Peyer's patch (tissue), 4 donors: ENCODE results near the gene ALDH1L1. TPM values are rescaled to one million over a fixed set of nuclear protein-coding genes. Genes with fewer than 3 reads are reported as not detected.

ENCODE experiments used
- DNase-seq, 3 donors: peaks; one replicate each; pipeline ENCODE4 v3.0.0-alpha.2; 2017 to 2019
- H3K27ac ChIP-seq, 4 donors: fragments of 200-600 bp; sonication (generic); one replicate each; pipeline ENCODE4 v1.5.1; 2016 to 2019
- H3K27me3 ChIP-seq, 2 donors: fragments of 200-600 bp; sonication (generic); one replicate each; pipeline ENCODE4 v1.5.1; 2019
- H3K36me3 ChIP-seq, 3 donors: fragments of 200-600 bp; sonication (generic); one replicate each; pipeline ENCODE4 v1.5.1; 2016 to 2019
- H3K4me1 ChIP-seq, 4 donors: fragments of 200-600 bp; sonication (generic); one replicate each; pipeline ENCODE4 v1.5.1; 2016 to 2019
- H3K4me3 ChIP-seq, 4 donors: fragments of 200-600 bp; sonication (generic); 1 replicate in 3 of 4; 2 replicates in 1 of 4; pipeline ENCODE4 v1.5.1; 2016 to 2019; ENCODE audit warnings: mild to moderate bottlenecking in 1 of 4
- H3K9me3 ChIP-seq, 4 donors: fragments of 200-600 bp; sonication (generic); one replicate each; pipeline ENCODE4 v1.5.1; 2016 to 2019; ENCODE audit warnings: mild to moderate bottlenecking in 1 of 4
- CTCF ChIP-seq, 6 experiments: fragments of 450-650 bp in 4 of 6; fragments of 200-600 bp in 2 of 6; sonication (generic) in 1 of 6; IDR thresholded peaks; one replicate each; pipeline ENCODE4 v1.5.1; 2017 to 2019; ENCODE audit warnings: antibody characterized with exemption in 6 of 6, mild to moderate bottlenecking in 3 of 6, moderate library complexity in 1 of 6
- POLR2A ChIP-seq, 2 donors: fragments of 450-650 bp; IDR thresholded peaks; one replicate each; pipeline ENCODE4 v1.5.1; 2017; ENCODE audit warnings: antibody characterized with exemption in 2 of 2, mild to moderate bottlenecking in 2 of 2, moderate library complexity in 2 of 2
- total RNA-seq, 4 donors: library from RNA; depleted of rRNA; stranded (reverse); fragments of >200 nt; gene quantifications; one replicate each; pipeline ENCODE4 v1.1.0, GENCODE V29; 2016

ALDH1L1 gene
- total RNA-seq, 4 donors from 2014 or later: 2.0 to 14.2 (median 4.6) TPM

GRCh38 chr3:126135071-126135405 is 45.3 kb downstream of the ALDH1L1 start:
- peak in 2 of 3 donors; percentile 31 to 36 for DNase-seq
- Histone ChIP-seq H3K27me3 (no peaks in the 10 kb centered on the region), H3K36me3 (no peaks in the 10 kb centered on the region), H3K27ac (no peak overlapping the region), H3K4me3 (no peak overlapping the region), H3K4me1 (no peaks in the 10 kb centered on the region), H3K9me3 (no peaks in the 10 kb centered on the region)
- TF ChIP-seq CTCF (IDR thresholded peaks at IDR 0.05): no peak
- no peak for TF ChIP-seq POLR2A (IDR thresholded peaks at IDR 0.05)

GRCh38 chr3:126134219-126134975 is 46.0 kb downstream of the ALDH1L1 start:
- TF ChIP-seq CTCF (IDR thresholded peaks at IDR 0.05): peak; percentile 3 to 69 (median 62)
- TF ChIP-seq POLR2A (IDR thresholded peaks at IDR 0.05): no peak
- H3K27ac ChIP-seq: no peak overlapping the region
- H3K4me3 ChIP-seq: no peak overlapping the region
- H3K36me3 ChIP-seq: no peaks in the 10 kb centered on the region
- H3K27me3 ChIP-seq: no peaks in the 10 kb centered on the region
- H3K9me3 ChIP-seq: no peaks in the 10 kb centered on the region
- H3K4me1 ChIP-seq: no peaks in the 10 kb centered on the region
- DNase-seq: peak in 2 of 3 donors; percentile 60 to 67

GRCh38 chr3:126133606-126134005 is 46.8 kb downstream of the ALDH1L1 start:
- Histone ChIP-seq H3K4me3 (no peak overlapping the region), H3K27ac (no peak overlapping the region), H3K4me1 (no peaks in the 10 kb centered on the region), H3K36me3 (no peaks in the 10 kb centered on the region), H3K9me3 (no peaks in the 10 kb centered on the region), H3K27me3 (no peaks in the 10 kb centered on the region)
- peak in 2 of 3 donors; percentile 36 to 37 for DNase-seq
- TF ChIP-seq POLR2A (IDR thresholded peaks at IDR 0.05) (no peak), CTCF (IDR thresholded peaks at IDR 0.05) (no peak)

GRCh38 chr3:126132751-126133511 is 47.5 kb downstream of the ALDH1L1 start:
- Histone ChIP-seq H3K27ac (no peak overlapping the region), H3K4me1 (no peaks in the 10 kb centered on the region), H3K36me3 (no peaks in the 10 kb centered on the region), H3K4me3 (no peak overlapping the region), H3K9me3 (no peaks in the 10 kb centered on the region), H3K27me3 (no peaks in the 10 kb centered on the region)
- TF ChIP-seq POLR2A (IDR thresholded peaks at IDR 0.05) (no peak), CTCF (IDR thresholded peaks at IDR 0.05) (no peak)
- peak in 1 of 3 donors; percentile 26 for DNase-seq

- no peaks in the 10 kb centered on the region for H3K9me3 ChIP-seq
- H3K27ac ChIP-seq: no peak overlapping the region
- H3K27me3 ChIP-seq: no peaks in the 10 kb centered on the region
- H3K4me3 ChIP-seq: no peak overlapping the region
- H3K4me1 ChIP-seq: no peaks in the 10 kb centered on the region
- no peaks in the 10 kb centered on the region for H3K36me3 ChIP-seq
- TF ChIP-seq CTCF (IDR thresholded peaks at IDR 0.05) (no peak), POLR2A (IDR thresholded peaks at IDR 0.05) (no peak)
- DNase-seq: peak in 2 of 3 donors; percentile 34 to 38
Observed at GRCh38 chr3:126131881-126132750, 48.3 kb downstream of the ALDH1L1 start.
